GM18507 (cell line): Measurements from ENCODE around the gene MFAP2.

ENCODE experiments used
- DNase-seq: peaks from one replicate; pipeline ENCODE4 v3.0.0; 2011; ENCODE audit warnings: low read depth; ENCODE audit not compliant: insufficient read length; ENCODE audit errors: extremely low spot score
- FAIRE-seq: peaks from 2 replicates; lab custom pipeline; 2011; peaks lifted over from hg19 to GRCh38; lab: Jason Lieb, UNC

Gene MFAP2

DNA sequence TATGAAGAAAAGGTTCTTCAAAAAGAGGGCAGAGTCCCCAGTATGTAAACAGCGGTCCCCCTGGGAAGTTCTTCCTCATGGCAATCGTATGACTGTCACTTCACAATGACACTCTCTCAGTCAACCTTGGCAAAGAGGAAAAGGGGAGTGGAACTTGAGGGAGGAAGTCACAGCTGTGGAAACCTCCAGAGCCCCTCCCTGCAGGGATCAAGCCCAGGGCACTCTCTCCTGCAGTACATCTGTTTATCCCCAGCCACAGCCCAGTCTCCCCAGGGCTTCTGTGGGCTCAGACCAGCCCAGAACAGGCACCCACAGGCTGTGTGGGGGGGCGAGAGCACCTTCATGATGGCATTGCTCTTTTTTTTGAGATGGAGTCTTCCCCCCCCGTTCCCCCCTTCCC is 29.3 kb upstream of the MFAP2 start:
- peak; percentile 35 for FAIRE-seq
- DNase-seq = no peak

DNA sequence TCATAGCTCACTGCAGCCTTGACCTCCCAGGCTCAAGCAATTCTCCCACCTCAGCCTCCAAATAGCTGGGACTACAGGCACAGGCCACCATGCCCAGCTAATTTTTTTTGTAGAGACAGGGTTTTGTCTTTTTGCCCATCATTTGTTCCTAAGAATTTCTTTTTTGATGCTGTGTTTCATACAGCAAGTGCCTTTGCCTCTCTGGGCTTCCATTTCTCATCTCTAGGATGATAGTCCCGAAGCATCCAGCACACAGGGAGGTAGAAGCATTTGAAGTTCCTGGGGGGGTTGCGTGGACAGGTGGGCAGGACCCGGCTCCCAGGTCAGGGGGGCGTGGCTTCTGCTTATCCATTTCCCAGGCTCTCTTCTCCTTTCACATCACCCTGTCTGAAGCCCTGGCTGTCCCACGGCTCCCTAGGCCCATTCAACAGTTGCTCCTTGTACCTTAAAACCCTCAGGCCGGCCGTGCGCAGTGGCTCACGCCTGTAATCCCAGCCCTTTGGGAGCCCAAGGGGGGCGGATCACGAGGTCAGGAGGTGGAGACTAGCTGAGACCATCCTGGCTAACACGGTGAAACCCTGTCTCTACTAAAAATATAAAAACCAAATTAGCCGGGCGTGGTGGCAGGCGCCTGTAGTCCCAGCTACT is 27.9 kb upstream of the MFAP2 start:
- FAIRE-seq (no peak), DNase-seq (no peak)

DNA sequence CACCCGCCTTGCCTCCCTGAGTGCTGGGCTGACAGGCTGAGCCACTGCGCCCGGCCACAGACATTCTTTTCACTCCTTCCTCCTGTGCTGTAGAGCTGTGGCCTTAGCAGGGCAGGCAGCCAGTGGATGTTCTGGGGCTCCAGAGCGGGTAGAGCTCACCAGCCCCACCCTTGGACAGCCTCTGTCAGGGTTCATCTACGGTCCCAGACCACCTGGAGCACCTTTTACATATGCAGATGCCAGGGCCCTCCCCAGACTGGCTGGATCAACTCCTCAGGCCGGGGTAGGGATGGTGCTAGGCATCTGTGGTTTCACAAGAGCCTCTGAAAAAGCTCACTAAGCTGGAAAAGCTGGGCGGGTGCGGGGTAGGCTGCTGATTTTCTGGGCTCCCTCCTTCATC is 26.7 kb upstream of the MFAP2 start:
- DNase-seq (no peak), FAIRE-seq (no peak)

DNA sequence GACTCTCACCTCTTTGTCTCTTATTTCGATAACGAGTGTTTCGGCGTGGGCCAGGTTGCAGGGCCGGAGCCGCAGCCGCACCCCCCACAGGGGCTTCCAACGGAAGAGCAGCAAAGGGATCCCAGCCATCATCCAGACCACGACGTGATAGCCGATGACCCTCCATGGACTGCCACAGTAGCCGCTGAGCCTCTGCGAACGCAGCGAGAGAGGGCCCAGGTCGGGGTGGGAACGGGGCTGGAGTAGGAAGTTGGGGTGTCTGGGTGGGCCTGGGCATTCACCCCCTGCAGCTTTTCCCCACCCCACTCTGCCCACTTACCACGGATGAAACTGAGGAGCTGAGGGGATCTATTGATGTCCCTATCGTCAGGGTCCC is 24.9 kb upstream of the MFAP2 start:
- no peak for DNase-seq

DNA sequence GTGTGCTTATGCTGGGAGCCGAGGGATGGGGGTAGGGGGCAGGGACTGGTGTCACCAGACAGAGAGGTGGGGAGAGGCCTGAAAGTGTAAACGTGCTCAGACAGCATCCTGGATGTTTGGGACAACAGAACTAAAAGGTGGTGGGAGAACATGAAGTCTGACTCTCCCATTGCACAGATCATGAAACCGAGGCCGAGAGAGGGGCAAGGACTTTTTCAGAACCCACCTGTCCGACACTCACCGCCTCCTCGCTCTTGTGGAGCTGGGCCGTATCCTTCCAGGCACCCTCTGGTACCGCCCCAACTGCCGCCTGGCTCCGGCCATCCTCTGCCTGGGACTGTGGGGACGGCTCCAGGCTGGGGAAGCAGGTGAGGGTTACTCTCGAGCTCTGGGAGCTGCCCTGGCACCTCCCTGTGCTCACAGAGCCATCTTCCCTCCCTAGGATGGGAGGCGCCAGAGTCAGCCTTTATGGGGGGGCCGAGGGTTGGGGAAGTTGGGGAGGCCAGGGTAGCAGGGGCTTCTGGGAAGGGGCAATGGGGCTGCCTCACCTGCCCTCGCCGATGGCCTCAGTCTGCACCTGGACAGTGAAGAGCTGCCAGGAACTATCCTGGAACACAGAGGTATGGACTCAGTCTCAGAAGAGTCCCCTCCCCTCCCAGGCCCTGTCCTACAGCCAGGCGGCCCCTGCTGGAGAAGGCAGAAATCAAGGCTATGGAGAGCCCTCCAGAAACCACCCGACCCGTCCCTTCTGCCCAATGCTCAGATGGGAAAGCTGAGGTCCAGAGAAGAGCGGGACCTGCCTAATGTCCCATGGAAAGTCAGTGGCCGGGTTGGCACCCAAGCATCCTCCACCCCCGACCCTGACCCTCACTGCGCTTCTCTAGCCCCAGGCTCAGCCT is 24.3 kb upstream of the MFAP2 start:
- FAIRE-seq = no peak
- no peak for DNase-seq

More for the DNA sequence above, 24.9 kb upstream of the MFAP2 start:
- no peak for FAIRE-seq

DNA sequence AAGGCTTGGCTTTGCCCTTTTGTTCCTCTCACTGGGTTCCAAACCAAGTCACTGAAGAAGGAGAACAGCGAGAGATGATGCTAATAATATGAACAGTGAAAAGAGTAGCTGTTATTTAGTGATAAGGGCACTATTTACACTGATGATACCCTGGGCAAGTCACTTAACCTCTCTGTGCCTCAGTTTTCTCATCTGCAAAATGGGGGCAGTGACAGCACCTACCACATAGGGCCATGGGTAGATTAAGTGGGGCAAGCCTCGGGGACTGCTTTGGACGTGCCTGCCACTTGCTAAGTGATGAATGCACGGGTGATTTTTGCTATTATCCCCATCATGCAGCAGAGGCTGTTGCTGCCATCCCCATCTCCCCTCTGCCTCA is 22.1 kb upstream of the MFAP2 start:
- FAIRE-seq = no peak
- DNase-seq = no peak

DNA sequence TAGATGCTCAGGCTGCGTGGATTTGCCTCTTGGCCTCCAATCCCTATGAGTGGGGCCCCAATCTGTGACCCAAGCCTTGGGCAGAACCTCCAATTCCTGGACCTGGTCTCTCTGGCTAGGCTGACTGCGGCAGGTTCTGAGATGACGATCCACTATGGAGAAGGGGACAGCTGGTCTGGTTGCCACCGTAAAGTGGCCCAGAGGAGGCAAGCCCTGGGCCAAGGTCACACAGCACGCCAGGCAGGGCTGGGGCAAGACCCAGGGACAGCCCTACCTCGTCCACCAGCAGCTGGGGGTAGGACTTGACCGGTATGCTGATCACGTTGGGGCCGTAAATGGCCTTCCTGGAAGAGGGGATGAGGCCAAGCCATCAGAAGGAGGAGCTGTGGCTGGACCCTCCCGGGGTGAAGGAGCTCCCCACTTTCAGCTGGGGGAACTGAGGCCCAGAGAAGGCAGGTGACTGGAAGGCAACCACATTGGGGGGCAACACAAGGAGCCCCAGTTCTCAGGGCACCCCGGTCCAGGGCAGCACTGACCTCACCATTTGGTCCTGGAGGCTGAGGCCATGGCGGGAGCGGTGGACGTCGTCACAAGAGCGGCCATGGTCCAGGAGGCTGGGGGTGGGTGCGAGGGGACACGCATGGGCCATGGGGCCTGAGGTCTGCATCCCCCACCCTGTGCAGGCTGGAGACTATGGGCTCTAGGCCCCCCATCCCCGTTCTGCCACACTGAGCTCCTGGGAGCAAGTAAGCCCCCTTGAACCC is 21.5 kb upstream of the MFAP2 start:
- DNase-seq = no peak
- FAIRE-seq = no peak

DNA sequence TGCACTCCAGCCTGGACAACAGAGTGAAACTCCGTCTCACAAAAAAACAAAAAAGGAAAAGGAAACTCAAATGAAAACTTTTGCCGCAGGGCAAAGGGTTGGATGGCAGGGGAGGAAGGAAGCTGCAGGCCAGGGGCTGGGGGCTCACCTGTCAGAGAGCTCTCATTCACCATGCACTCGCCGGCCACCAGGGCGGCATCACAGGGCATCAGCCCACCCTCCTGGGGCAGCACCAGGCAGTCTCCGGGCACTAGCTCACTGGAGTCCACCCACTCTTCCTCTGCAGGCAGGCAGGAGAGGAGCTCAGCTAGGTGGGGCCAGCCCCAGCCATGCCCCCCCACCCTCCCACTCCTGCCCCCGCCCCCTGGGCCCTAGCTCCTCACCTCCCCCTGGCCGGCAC is 19.4 kb upstream of the MFAP2 start:
- FAIRE-seq (no peak), DNase-seq (no peak)

DNA sequence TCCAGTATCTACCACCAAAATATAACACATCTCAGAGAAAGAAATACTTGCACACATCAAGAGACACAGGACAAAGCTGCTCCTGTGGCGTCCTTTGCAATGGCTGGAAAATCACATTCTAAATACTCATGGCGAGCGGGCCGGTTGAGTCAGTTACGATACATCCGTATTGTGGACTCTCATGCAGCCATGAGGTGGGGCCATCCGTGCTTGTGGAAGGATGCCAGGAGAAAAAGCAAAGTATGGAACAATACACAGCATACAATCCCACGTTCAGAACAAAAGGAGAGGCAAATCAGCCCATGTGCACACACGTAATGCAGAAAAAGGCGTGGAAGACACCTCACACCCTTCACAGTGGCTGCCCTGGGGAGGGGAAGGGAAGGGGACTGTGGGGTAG is 18.2 kb upstream of the MFAP2 start:
- FAIRE-seq (no peak), DNase-seq (no peak)

DNA sequence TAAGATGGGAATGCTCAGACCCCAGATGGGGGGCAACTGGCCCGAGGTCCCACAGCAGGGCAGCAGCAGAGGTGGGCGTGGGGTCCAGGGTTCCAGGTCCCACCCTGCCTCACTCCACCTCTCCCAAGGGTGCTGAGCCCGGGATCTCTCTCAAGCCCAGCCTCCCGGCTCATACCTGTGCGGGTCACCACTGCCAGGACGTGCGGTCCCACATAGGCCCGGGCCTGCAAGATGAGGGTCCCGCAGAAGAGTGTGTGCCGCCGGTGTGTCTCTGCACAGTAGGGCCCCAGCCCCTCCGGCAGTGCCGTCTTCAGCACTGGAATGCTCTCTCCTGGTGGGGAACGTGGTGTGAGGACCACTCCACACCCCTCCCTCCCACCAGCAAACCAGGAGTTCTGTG is 16.4 kb upstream of the MFAP2 start:
- DNase-seq (no peak), FAIRE-seq (no peak)

DNA sequence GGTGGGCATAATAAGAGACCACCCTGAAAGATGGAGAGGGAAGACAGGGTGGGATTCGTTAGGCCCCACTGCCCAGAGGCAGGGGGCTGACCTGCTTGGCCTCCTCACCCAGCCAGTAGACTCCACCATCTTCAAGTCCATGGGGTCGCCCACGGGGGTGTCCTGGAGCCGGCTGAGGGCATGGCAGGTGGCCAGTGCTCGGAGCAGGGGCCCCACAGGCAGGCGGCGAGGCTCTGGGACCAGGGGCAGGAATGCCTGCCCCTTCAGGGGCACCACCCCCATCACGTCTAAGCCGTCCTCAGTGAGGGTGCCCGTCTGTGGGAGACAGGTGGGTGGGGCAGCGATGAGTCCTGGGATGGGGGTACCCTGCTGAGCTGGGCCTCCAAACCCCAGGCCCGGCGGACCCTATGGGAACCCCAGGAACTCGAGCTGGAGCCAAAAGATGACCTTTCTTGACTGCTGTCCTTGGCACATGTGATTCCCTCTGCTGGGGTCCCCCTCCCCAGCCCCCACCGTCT is 13.2 kb upstream of the MFAP2 start:
- FAIRE-seq = no peak
- no peak for DNase-seq

DNA sequence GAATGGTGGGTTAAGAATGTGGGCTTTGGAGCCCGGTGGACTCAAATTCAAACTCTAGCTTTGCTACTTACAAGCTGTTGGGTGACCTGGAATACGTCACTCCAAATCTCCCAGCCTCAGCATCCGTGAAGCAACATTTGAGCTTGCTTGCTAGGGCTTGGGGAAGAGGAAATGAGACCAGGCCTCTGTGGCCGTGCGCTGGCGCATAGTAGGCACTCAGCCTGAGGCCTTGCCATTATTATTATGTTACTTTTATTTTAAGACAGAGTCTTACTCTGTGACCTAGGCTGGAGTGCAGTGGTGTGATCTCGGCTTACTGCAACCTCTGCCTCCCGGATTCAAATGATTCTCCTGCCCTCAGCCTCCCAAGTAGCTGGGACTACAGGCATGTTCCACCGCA is 12.3 kb upstream of the MFAP2 start:
- FAIRE-seq (no peak), DNase-seq (no peak)

DNA sequence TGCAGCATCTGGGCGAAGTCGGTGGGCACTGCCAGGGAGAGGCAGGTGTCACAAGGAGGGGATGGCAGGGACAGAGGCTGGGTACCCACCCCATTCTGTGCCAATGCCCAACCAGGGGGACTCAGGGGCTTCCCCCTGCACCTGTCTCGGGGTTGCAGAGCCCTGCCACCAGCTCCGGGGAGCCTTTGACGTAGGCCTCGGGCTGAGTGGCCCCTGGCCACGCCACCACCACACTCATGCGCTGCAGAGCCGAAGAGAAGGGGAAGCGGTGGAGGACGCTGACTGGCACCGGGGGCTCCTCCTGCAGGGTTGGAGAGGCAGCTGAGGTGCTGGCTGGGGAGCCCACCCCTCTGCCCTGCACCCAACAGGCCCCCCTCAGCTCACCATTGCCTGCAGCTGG is 11.7 kb upstream of the MFAP2 start:
- no peak for FAIRE-seq

DNA sequence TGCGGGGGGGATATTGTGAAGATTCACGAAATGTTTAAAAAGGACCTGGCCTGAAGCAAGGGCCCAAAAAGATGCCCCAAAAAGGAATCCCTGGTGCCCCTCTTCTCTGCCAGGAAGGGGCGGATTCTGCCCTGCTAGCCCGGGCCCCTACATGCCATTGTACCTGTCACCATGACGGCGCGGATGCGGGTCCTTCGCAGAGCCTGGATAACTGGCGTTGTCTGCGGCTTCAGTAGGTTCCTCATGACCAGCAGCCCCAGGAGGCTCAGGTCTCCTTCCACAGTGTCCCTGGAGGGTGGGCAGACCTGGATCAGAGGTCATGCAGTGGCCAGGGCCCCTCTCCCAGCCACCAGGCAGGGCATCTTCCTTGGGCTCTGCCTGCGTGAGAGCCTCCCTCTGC is 11.2 kb upstream of the MFAP2 start:
- FAIRE-seq (no peak), DNase-seq (no peak)

More for the DNA sequence above, 11.7 kb upstream of the MFAP2 start:
- no peak for DNase-seq

DNA sequence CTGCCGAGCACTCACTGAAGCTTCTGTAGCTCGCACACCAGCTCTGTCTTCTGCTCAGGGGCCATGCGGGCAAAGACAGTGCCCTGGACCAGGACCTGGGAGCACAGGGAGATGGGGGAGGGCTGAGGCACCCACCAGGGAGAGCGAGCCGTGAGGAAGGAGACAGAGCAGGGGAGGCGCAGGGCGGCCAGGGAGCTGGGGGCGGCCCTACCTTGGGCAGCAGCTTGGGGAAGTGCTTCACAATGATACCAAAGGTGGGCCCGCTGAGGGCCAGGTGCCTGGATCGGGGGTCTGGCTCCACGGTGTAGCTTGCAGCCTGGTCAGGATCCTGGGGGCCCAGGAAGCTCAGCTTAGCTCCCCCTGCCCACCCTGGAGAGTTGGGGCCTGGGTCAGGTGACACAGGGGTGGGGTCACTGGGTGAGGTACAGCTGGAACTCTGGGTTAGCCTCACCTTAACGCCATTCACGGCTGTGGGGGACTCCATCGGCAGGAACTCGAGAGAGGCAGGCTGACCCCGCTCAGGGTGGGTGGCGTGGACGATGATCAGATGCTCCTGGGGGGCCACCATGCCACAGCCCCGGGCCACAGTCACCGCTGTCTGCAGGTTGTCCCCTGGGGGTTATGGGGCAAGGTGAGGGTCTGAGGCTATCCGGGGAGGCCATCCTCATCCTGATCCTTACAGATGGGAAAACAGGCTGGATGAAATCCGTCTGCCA is 9.4 kb upstream of the MFAP2 start:
- no peak for FAIRE-seq

DNA sequence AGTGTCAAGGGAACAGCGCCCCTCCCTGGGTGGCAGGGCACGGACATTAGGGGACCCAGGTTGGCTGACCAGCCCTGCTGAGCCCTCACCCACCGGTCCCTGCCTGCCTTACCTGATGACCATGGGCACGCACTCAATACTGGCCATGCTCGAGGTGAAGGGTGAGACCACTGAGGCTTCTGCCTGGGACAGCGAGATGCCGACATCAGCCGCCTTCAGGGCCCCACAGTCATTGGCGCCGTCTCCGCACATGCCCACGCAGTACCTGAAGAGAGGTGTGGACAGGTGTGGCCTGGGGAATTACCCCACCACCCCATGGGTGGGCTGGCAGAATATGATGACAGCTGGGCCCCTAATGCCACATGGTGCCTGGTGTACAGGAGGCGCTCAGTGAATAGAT is 7.8 kb upstream of the MFAP2 start:
- FAIRE-seq (no peak), DNase-seq (no peak)

More for the DNA sequence above, 9.4 kb upstream of the MFAP2 start:
- DNase-seq = no peak

DNA sequence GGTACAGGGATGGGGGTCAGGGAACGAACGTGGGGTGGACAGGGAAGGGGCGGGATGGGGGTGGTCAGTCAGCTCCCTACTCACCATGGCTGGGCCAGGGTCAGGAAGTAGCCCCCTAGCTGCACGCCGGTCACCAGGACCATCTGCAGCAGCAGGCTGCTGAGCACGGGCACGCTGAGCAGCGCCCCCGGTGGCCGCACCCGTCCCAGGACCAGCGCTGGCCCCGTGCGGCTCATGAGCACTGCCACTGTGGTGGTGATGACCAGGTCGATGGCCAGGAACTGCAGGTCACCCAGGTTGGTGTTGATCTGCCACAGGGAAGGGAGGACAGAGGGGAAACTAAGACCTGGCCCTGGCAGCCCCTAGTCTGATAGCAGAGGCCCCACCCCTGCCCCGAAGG is 6.5 kb upstream of the MFAP2 start:
- DNase-seq = no peak
- FAIRE-seq = no peak

DNA sequence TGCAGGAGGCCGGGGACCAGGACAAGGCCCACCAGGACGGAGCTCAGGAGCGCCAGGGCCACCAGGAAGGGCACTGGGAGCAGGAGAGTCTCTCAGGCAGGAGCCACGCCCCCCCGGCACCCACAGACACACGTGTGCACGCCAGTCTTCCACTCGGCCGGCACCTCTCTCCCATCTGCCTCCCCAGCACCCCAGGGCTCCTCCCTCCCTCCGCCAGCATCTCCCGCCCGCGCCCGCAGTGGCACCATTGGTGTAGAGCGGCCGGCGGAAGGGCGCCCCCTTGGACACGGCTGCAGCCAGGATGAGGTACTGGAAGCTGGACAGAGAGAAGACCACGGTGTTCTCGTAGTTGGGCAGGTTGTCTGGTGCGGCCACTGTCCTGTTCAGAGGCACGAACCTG is 6.1 kb upstream of the MFAP2 start:
- FAIRE-seq (no peak), DNase-seq (no peak)

DNA sequence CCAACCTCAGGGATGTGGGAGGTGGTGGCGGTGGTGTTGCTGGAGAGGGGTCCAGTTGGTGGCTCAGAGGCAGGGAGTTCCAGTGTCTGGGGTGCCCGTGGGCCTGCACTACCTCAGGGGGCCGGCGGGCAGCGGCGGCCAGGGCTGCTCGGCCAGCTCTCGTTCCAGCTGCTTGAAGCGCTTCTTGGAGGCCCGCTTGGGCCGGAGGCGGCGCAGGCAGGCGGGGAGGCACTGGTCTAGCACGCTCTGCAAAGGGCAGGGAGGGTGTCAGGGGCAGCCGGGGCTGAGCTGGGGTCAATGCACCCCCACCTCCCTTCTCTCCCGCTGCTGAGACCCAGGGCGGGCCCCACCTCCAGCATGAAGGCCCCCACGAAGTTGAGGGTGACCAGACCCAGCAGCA is 5.7 kb upstream of the MFAP2 start:
- DNase-seq (no peak), FAIRE-seq (no peak)

DNA sequence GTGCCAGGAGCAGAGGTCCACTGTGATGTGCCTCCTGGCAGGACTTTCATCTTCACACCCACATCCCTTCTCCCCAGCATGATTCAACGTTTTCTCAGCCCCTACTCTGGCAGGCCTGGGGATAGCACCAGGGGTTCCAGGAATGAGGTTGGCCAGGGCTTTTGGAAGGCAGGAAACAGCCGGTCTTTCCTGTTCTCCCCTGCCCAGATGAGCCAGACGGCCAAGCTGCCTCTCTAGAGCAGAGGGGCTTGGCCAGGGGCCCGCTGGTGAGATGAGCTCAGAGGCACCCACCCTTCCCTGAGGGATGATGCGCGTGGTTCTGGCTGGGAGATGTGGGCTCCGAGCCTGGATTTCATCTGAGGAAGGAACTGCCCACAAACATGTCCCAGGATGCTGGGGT is 4.3 kb upstream of the MFAP2 start:
- DNase-seq = no peak
- no peak for FAIRE-seq
